NCI-H345 treated with DMSO at 0.1 percent for 48 hours (cell line): ENCODE data around the gene BTBD18.

Source experiments
- DNase-seq: peaks from one replicate; lab custom pipeline; 2025; ENCODE audit not compliant: unreplicated experiment; lab: John Stamatoyannopoulos, UW

The BTBD18 gene

GRCh38 chr11:57751676-57752253 lies at the start of gene BTBD18:
Gene BTBD18, minus strand, starts transcription at chr11:57751819. Its CDS starts 631 bp downstream, at chr11:57751188.
- DNase-seq, result no peak

GRCh38 chr11:57801183-57801485 lies 49.5 kb upstream of the BTBD18 start:
- DNase-seq, result no peak

- DNase-seq, result peak; percentile 98
Measured at GRCh38 chr11:57800444-57801182, 49.0 kb upstream of the BTBD18 start.

GRCh38 chr11:57798905-57799559 lies 47.4 kb upstream of the BTBD18 start:
- no peak for DNase-seq

- no peak for DNase-seq
Measured at GRCh38 chr11:57793351-57794115, 41.9 kb upstream of the BTBD18 start.

GRCh38 chr11:57792870-57793269 lies 41.3 kb upstream of the BTBD18 start:
- DNase-seq, result no peak

GRCh38 chr11:57792060-57792541 lies 40.5 kb upstream of the BTBD18 start:
- no peak for DNase-seq

- no peak for DNase-seq
Measured at GRCh38 chr11:57791321-57792059, 39.9 kb upstream of the BTBD18 start.

- DNase-seq, result no peak
Measured at GRCh38 chr11:57788703-57789088, 37.1 kb upstream of the BTBD18 start.

- no peak for DNase-seq
Measured at GRCh38 chr11:57787920-57788702, 36.5 kb upstream of the BTBD18 start.

- DNase-seq, result no peak
Measured at GRCh38 chr11:57787006-57787604, 35.5 kb upstream of the BTBD18 start.

GRCh38 chr11:57786436-57786835 lies 34.8 kb upstream of the BTBD18 start:
- DNase-seq, result no peak

- no peak for DNase-seq
Measured at GRCh38 chr11:57785072-57785471, 33.5 kb upstream of the BTBD18 start.

- DNase-seq, result no peak
Measured at GRCh38 chr11:57781529-57781943, 29.9 kb upstream of the BTBD18 start.

- no peak for DNase-seq
Measured at GRCh38 chr11:57779276-57779675, 27.7 kb upstream of the BTBD18 start.

GRCh38 chr11:57778318-57779037 lies 26.9 kb upstream of the BTBD18 start:
- DNase-seq, result no peak

GRCh38 chr11:57777969-57778317 lies 26.3 kb upstream of the BTBD18 start:
- no peak for DNase-seq

GRCh38 chr11:57776577-57777210 lies 25.1 kb upstream of the BTBD18 start:
- DNase-seq, result no peak
